ENCODE results near the gene LIN9.

GRCh38 chr1:226357416-226357815 lies 48.5 kb upstream of the LIN9 start:
- no peak for TF ChIP-seq YY1 (IDR thresholded peaks at IDR 0.05; ENCODE audit: insufficient read depth, insufficient read length)
- no peak for TF ChIP-seq ZNF274 (IDR thresholded peaks at IDR 0.05; ENCODE audit: low read depth, low read length)
- no peak for TF ChIP-seq SUZ12 (IDR thresholded peaks at IDR 0.05; ENCODE audit: extremely low read depth, insufficient read depth, insufficient read length)

Measured in NT2/D1 (cell line).